Activated naive CD4-positive, alpha-beta T cell (primary cell): ENCODE data around the gene MRPL48.
"Not testable (repeated sequence)": the region's sequence is repeated elsewhere in the genome, so short reads cannot be mapped to it uniquely, and the experiment has no call there.

Experiments
- DNase-seq, 4 experiments: peaks; one replicate each; lab custom pipeline; 2025; lab: John Stamatoyannopoulos, UW

MRPL48 gene

DNA sequence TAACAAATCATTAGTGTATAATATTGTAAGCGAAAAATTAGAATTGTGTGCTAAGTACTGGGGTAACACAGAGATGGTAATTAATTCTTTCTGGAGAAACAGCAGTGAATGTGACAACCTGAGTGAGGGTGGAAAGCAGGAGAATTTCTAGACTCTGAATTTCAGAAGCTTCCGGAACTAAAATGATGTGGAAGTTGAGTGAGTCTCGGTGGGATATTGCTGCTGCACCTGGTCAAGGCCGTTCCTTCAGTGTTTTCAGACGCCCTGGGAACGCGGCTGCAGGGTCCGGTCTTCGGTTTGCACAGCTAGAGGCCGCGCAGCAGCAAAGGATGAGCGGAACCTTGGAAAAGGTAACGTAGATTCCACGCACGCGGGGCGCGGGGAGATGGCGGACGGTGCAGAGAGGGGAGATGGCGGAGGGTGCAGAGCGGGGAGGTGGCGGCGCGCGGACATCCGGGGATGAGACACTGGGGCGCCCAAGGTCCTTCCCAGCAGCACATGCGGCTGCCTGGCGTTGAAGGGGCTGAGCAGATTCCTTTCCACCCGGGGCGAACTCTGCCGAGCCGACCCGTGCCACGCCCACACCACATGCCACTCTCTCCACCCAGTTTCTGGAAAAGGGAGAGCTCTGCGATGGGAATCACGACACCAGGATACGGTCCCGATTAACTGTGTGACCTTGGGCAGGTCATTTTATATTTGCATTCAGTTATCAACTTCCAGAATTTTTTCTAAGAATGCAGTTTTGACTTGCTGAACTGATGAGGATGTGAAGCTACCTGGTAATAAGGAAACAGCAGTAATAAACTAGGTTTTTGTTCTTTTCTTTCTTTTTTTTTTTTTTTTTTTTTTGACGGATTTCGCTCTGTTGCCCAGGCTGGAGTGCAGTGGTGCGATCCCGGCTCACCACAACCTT is at the start of gene MRPL48:
Gene MRPL48, plus strand, starts transcription at position 232 of the 916 bp plus-strand sequence. Its CDS starts 98 bp downstream, at position 330.
- peak; percentile 64 to 82 (median 73) for DNase-seq

DNA sequence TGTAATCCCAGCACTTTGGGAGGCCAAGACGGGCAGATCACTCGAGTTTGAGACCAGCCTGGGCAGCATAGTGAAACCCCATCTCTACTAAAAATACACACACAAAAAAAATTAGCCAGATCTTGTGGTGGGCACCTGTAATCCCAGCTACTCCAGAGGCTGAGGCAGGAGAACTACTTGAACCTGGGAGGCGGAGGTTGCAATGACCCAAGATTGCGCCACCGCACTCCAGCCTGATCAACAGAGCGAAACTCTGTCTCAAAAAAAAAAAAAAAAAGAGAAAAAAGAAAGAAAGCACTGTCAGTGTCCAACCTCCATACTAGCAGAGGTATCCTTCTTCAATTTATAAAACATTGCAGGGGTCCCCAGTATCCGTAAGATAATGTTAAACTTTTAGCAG is 44.6 kb upstream of the MRPL48 start:
- DNase-seq = no peak

DNA sequence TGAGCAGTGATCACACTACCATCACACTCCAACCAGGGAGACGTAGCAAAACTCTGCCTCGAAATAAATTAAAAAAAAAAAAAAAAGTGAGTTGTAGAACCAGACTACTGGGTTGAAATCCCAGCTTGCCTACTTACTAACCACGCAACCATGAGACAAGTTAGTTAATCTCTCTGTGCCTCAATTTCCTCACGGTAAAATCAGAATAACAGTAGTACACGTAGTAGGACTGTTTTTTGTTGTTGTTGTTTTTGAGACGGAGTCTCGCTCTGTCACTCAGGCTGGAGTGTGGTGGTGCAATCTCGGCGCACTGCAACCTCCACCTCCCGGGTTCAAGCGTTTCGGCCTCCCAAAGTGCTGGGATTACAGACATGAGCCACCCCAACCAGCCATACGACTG is 41.0 kb upstream of the MRPL48 start:
- no peak for DNase-seq

DNA sequence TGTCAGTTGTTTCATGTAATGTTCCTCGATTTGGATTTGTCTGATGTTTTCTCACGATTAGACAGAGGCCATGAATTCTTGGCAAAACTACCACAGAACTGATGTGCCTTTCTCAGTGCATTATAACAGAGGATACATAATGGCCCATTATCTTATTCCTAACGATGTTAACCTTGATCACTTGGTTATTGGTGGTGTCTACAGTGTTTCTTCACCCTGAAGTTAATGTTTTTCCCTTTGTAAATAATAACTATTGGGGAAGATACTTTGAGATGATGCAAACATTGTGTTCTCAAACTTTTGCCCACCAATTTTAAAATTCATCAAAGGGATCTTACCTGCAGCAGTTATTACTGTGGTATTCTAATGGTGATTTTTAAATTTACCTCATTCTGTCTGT is 39.9 kb upstream of the MRPL48 start:
- no peak for DNase-seq

DNA sequence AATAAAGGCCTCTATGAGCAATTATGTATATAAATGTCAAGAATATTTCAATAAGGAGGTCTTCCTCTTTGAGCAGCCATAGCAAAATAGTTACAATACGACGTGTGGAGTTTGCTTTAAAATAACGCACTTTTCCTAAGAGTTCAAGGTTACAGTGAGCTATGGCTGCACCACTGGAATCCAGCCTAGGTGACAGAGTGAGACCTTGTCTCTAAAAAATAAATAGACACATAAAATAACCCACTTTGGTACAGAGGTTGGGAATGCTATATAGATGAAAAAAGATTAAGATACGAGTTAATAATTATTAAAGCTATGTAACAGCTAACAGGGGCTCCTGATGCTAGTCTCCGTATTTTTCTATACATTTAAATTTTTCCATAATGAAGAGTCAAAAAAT is 39.4 kb upstream of the MRPL48 start:
- DNase-seq = no peak

DNA sequence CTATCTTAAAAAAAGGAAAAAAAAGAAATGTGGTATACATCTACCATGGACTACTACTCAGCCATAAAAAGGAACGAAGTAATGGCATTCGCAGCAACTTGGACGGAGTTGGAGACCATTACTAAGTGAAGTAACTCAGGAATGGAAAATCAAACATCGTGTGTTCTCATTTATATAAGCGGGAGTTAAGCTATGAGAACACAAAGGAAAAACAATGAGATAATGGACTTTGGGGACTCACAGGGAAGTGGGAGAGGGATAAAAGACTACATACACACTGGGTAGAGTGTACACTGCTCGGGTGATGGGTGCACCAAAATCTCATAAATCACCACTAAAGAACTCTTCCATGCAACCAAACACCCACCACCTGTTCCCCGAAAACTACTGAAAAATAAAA is 38.6 kb upstream of the MRPL48 start:
- no peak for DNase-seq

DNA sequence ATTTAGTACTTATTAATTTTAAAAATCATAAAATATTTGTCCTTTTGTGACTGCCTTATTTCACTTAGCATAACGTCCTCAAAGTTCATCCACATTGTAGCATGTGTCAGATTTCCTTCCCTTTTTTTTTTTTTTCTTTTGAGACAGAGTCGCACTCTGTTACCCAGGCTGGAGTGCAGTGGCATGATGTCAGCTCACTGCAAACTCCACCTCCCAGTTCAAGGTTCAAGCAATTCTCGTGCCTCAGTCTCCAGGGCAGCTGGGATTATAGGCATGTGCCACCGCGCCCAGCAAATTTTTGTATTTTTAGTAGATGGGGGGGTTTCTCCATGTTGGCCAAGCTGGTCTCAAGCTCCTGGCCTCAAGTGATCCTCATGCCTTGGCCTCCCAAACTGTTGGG is 37.4 kb upstream of the MRPL48 start:
- DNase-seq = no peak

DNA sequence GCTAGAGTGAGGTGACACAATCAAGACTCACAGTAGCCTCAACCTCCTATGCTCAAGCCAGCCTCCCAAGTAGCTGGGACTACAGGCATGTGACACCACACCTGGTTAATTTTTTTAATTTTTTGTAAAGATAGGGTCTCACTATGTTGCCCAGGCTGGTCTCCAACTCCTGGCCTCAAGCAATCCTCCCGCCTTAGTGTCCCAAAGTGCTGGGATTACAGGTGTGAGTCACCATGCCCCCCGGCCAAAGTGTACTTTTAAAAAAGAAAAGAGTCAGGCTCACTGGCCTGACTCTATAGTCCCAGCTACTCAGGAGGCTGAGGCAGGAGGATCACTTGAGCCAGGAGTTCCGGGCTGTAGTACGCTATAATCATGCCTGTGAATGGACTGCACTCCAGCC is 36.8 kb upstream of the MRPL48 start:
- DNase-seq = not testable (repeated sequence)

DNA sequence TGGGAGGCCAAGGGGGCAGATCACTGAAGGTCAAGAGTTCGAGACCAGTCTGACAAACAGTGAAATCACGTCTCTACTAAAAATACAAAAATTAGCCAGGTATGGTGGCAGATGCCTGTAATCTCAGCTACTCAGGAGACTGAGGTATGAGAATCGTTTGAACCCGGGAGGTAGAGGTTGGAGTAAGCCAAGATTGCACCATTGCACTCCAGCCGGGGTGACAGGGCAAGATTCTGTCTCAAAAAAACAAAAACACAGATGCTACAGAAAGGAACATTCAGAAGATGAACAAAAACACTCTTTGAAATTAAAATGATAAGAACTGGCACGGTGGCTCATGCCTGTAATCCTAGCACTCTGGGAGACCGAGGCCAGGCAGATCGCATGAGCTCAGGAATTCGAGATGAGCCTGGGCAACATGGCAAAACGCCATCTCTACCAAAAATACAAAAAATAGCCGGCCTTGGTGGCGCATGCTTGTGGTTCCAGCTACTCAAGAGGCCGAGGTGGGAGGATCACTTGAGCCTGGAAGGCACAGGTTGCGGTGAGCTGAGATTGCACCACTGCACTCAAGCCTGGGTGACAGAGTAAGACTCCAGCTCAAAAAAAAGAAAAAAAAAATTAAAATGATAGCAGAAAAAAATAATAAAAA is 35.3 kb upstream of the MRPL48 start:
- no peak for DNase-seq

DNA sequence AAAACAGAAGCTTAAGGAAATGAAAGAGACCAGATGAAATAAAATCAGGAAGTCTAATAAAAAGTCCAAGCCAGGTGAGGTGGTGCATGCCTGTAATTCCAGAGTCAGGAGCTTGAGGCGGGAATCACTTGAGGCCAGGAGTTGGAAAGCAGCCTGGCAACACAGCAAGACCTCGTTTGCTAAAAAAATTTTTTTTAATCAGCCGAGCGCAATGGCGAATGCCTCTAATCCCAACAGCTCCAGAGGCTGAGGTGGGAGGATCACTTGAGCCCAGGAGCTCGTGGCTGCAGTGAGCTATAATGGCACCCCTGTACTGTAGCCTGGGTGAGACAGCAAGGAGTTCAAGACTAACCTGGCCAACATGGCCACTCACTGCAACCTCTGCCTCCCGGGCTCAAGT is 34.8 kb upstream of the MRPL48 start:
- no peak for DNase-seq

DNA sequence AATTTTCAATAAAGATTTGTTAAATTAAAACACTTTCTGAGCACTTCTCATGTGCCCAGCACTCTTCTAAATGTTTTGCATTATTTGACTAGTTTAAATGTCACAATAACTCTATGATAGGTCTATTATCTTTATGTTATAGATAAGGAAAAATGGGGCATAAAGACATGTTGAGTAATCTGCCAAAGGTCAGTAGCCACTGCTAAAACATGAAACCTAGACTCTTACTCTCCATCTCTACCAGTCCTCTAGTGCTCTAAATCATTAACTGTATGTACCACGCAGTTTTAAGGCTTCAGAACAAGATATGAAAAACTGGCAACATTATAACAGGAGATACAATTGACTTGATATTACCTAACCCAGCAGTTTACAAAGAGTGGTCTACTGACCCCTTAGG is 33.7 kb upstream of the MRPL48 start:
- DNase-seq = no peak

DNA sequence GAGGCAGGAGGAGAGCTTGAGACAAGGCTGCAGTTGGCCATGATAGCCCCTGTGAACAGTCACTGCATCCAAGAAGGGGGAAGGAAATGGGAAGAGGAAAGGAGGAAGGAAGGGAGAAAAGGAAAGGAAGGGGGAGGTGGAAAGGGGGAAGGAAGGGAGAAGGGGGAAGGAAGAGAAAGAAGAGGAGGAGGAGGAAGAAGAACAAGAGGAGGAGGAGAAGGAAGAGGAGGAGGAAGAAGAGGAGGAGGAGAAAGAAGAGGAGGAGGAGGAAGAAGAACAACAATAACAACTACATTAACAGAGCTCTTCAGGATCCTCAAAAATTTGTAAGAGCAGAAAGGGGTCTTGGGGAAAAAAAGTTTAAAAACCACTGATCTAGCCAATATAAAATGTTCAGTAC is 32.0 kb upstream of the MRPL48 start:
- no peak for DNase-seq

DNA sequence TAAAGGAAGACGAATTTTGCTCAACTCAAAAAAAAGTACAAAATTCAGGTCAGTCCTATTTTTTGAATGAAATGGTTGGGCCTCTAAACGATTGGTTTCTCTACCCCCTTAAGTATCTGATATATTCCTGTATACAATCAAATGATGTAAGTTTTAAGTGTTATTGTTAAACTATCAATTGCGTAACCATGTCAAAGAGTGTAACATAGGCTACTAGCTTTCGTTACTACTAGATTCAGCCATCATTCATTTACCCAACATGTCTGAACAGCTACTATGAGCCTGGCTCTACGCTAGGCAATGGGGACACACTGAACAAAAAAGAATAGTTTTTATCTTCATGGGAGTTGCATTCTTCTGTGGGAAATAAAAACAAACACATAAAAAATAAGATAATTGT is 30.1 kb upstream of the MRPL48 start:
- no peak for DNase-seq

DNA sequence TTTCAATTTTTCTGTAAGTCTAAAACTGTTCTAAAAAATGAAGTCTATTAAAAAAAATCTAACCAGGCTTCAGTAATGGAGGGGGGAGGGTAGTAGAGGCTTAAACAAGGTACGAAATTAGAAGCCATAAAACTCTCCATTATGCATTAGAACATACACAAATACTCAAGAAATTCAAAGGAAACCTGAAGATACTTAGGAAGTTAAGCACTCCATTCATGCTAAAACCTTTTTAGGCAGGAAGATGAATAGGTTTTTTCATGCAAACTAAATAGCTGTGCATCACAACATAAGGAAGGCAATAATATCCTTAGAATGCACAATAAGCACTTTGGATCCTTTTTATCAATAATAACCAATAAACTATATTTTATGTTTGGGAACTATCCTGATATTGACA is 29.2 kb upstream of the MRPL48 start:
- DNase-seq = no peak

DNA sequence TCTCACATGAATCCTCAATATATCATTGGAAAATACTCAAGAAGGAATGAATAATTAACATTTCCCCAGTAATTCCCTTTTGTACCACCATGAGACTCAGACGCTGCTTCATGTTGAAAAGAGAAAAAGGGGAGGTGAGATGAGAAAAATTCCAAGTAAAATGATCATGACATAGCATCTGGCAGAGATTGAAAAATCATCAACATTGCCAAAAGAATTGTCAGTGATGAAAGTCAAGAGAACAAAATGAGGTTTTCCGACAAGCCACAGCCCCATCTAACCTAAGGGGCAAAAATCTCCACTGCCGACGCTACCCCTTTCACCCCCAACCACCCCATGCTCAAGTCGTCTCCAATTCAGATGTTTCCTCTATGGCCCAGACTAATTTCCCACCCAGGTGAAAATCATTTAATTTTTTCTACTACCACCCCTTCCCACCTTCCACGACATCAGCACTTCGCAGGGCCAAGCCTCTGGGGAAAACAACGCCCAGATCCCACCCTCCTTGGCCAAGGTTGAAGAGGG is 28.0 kb upstream of the MRPL48 start:
- DNase-seq = no peak

DNA sequence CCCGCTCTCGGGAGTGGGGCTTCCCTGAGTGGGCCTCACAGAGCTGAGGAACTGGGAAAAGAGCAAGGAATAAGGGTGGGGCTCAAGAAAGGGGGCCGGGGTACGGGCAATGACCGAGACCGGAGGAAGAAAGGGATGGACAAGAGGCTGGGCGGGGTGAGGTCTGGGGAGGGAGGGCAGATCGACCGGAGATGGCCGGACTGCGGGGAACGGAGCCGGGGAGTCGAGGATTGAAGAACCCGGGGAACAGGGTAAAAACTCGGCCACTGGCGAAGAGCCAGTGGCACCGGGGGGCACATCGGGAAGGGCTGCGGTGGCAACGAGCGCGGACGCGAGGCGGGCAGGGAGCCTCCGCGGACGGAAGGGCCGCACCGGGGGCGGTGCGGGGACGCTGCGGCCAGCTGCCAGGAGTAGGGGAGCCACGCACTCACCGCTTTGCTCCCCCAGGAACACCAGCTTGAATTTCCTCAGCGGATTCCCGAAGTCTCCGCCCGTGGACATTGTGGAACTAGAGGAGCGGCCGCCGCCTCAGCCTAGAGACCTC is 27.5 kb upstream of the MRPL48 start:
- peak in 1 of 4 experiments; percentile 32 for DNase-seq

DNA sequence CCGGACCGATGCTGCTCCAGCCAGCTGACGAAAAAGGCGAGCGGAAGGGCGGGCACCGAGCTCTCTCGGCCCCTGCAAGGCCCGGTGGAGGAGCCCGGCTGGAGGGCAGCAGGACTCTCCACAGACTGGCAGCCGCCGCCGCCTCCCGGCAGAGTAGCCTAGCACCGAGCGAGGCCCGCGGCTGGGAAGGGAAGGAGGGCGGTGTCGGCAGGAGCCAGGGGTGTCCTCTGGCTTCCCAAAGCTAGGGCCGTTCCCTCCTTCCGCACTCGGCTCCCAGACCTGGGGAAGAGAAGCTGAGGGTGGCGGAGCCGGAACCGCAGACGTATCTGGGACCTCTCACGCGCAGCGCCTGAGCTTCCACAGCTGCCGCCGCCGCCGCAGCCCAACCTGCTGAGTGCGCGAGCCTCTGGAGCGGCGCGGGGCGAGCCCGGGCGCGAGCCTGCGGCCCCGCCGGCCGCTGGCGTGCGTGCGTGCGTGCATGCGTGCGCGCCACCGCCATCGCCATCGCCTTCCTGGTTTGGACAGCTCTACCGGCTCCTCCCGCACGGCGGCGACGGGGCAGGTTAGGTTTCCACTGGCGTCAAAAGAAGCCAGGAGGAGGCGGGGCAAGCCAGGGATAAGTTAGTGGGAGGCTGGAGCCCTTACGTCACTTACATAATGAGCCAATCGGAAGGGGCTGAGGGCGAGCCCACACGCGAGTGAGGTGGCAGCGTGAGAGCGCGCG is 26.8 kb upstream of the MRPL48 start, which contains the start of gene RAB6A:
Gene RAB6A, minus strand, starts transcription at position 396 of the 724 bp plus-strand sequence. CDS start 439 bp downstream, outside the sequence.
- DNase-seq = peak; percentile 95 to 99 (median 96)

DNA sequence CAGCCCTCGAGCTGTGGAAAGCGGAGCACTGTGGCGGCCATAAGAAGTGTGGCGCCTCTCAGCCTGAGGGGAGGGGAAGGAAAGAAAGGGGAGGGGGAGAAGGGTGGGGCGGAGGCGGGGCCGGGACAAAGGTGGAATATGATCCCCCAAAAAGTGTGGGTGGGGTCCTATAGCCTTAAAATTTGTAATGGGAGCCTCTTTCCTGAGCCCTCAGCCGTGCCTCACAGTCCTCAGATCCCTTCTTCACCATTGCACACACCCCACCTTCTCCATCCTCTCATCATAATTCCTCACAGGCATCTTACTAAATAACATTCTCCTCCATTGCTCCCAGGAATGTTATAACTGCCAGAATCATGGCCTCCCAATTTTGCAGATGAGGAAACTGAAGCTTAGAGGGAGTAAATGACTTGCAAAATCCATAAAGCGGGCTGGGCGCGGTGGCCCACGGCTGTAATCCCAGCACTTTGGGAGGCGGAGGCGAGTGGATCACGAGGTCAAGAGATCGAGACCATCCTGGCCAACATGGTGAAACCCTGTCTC is 26.2 kb upstream of the MRPL48 start:
- no peak for DNase-seq

DNA sequence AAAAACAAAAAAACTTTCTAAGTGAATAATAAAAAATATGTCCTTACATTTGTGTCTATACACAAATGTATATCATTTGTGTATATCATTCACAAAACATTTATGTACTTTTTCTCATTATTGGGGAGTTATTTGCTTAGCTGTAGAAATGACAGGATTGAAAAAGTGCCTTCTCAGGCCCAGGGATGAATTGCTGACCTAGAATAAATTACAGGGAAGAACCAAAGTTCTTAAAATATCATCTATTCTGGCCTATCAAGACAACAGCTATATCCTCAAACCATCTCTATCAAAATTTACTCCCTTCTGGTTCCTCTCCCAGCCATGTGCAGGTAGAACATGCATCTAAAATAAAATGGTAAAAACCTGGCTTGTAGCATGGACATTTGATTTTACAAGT is 24.9 kb upstream of the MRPL48 start:
- no peak for DNase-seq

DNA sequence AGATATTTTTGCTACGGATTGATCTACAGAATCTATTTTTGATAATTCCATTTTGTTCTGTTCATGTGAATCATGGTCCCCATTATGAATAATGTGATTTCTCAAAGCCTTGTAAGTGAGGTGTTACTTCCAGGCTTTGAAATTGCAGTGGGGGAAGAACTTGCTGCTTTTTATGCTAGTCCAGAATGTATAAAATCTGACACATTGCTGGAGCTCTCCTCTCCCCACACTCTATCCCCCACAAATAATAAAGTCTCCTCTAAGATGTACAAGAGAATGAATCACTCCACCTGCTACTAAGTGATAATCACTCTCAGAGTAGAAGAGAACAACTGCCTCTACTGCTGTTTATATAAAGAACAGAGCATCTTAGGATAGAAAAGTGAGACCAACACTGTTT is 20.9 kb upstream of the MRPL48 start:
- DNase-seq = no peak

DNA sequence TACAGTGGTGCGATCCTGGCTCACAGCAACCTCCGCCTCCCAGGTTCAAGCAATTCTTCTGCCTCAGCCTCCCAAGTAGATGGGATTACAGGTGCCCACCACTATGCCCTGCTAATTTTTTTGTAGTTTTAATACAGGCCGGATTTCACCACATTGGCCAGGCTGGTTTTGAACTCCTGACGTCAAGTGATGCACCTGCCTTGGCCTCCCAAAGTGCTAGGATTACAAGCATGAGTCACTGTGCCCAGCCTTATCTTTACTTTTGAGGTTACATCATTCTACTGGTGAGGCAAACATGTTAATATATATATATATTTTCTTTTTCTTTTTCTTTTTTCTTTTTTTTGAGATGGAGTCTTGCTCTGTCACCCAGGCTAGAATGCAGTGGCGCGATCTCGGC is 16.9 kb upstream of the MRPL48 start:
- not testable (repeated sequence) for DNase-seq
